Endothelial cell of umbilical vein (primary cell): ENCODE measurements around the gene EPN2. TPM values are rescaled to one million over a fixed set of nuclear protein-coding genes. Genes with fewer than 3 reads are reported as not detected.

Experiments used
- BruUV-seq: library from RNA; stranded (reverse); fragments of 400-500 nt; replicated peaks from 2 replicates; lab custom pipeline; 2021; lab: Mats Ljungman, UMichigan
- CTCF ChIA-PET: fragments of 300-600, 350-600 bp; sonication (Branson Sonifier 250); formaldehyde crosslinking; loops from one replicate; lab custom pipeline; 2021; ENCODE audit warnings: antibody characterized with exemption, inconsistent platforms; lab: Charles Lee
- POLR2A ChIA-PET: fragments of 300-600, 350-600 bp; sonication (Branson Sonifier 250); formaldehyde crosslinking; loops from one replicate; lab custom pipeline; 2021; ENCODE audit warnings: antibody characterized with exemption, inconsistent platforms; lab: Charles Lee
- DNase-seq: peaks from one replicate; pipeline ENCODE4 v3.0.0-alpha.2; 2011; ENCODE audit warnings: low read depth, low spot score
- FAIRE-seq: peaks from 2 replicates; lab custom pipeline; 2011; peaks lifted over from hg19 to GRCh38; lab: Jason Lieb, UNC
- H2AFZ ChIP-seq: 2 replicates; pipeline ENCODE4 v1.6.0; 2012; ENCODE audit warnings: low read depth, low read length, control low read depth, inconsistent platforms
- H3K27ac ChIP-seq: 2 replicates; pipeline ENCODE4 v1.5.1; 2011; ENCODE audit warnings: low read depth, mild to moderate bottlenecking, control low read depth, low read length, moderate library complexity; ENCODE audit not compliant: insufficient read depth
- H3K27me3 ChIP-seq, 2 experiments: 2 replicates each; pipeline versions ENCODE4 v1.6.0 to v1.6.1; 2011; ENCODE audit warnings: low read length in 2 of 2, mixed read lengths in 1 of 2; ENCODE audit not compliant: control insufficient read depth in 2 of 2, insufficient read depth in 2 of 2
- H3K36me3 ChIP-seq, 2 experiments: 2 replicates in 1 of 2; 3 replicates in 1 of 2; pipeline ENCODE4 v1.5.1; 2011; ENCODE audit warnings: low read length in 2 of 2, mild to moderate bottlenecking in 1 of 2, moderate library complexity in 1 of 2; ENCODE audit not compliant: control insufficient read depth in 2 of 2, insufficient read depth in 2 of 2; ENCODE audit errors: extremely low read depth in 1 of 2
- H3K4me1 ChIP-seq: 3 replicates; pipeline ENCODE4 v1.5.1; 2011; ENCODE audit warnings: mild to moderate bottlenecking, low read length; ENCODE audit not compliant: control insufficient read depth, insufficient read depth; ENCODE audit errors: extremely low read depth
- H3K4me2 ChIP-seq: 2 replicates; pipeline ENCODE4 v1.6.1; 2011; ENCODE audit warnings: low read length, control low read depth, mixed read lengths; ENCODE audit not compliant: insufficient read depth
- H3K4me3 ChIP-seq, 3 experiments: fragments of 200-600 bp in 1 of 3; sonication (generic), shearing (Covaris generic) in 1 of 3; replicated peaks in 1 of 3; 2 replicates each; pipeline ENCODE4 v1.5.1; 2011 to 2016; ENCODE audit warnings: control low read depth in 3 of 3, low read length in 3 of 3, mild to moderate bottlenecking in 2 of 3, inconsistent platforms in 1 of 3, low read depth in 1 of 3, moderate library complexity in 1 of 3; ENCODE audit not compliant: insufficient read depth in 1 of 3
- H3K79me2 ChIP-seq: 2 replicates; pipeline ENCODE4 v1.6.0; 2012; ENCODE audit warnings: low read length, inconsistent platforms; ENCODE audit not compliant: control insufficient read depth, insufficient read depth
- H3K9ac ChIP-seq: replicated peaks from 2 replicates; pipeline ENCODE3; 2011; ENCODE audit warnings: low read length, control low read depth; ENCODE audit not compliant: insufficient read depth; ENCODE audit errors: extremely low read depth
- H3K9me1 ChIP-seq: replicated peaks from 3 replicates; pipeline ENCODE4 v1.6.0; 2011; ENCODE audit warnings: mild to moderate bottlenecking, low read length; ENCODE audit not compliant: control insufficient read depth, insufficient read depth; ENCODE audit errors: extremely low read depth
- H3K9me3 ChIP-seq: replicated peaks from 2 replicates; pipeline ENCODE4 v1.5.1; 2012; ENCODE audit warnings: low read length, inconsistent platforms; ENCODE audit not compliant: control insufficient read depth, insufficient read depth
- H4K20me1 ChIP-seq: replicated peaks from 2 replicates; pipeline ENCODE3; 2011; ENCODE audit warnings: mild to moderate bottlenecking, low read length; ENCODE audit not compliant: control insufficient read depth, insufficient read depth; ENCODE audit errors: extremely low read depth
- EZH2 ChIP-seq: IDR thresholded peaks from 2 replicates; pipeline ENCODE4 v1.6.1; 2012; ENCODE audit warnings: borderline replicate concordance, low read depth, mild to moderate bottlenecking, moderate library complexity, low read length, inconsistent platforms; ENCODE audit not compliant: severe bottlenecking
- FOS ChIP-seq: IDR thresholded peaks from 2 replicates; pipeline ENCODE4 v1.6.1; 2011; ENCODE audit warnings: mild to moderate bottlenecking, low read length, moderate library complexity, borderline replicate concordance; ENCODE audit not compliant: insufficient read depth
- GATA2 ChIP-seq: IDR thresholded peaks from 2 replicates; pipeline ENCODE4 v1.7.0; 2011; ENCODE audit warnings: low read depth, mild to moderate bottlenecking, moderate library complexity, mixed read lengths, low read length; ENCODE audit not compliant: insufficient read length, insufficient read depth
- JUN ChIP-seq: IDR thresholded peaks from 2 replicates; pipeline ENCODE4 v1.6.1; 2011; ENCODE audit warnings: borderline replicate concordance, low read depth; ENCODE audit not compliant: insufficient read length, insufficient read depth
- MYC ChIP-seq: IDR thresholded peaks from one replicate; pipeline ENCODE4 v1.6.1; 2011; ENCODE audit warnings: mild to moderate bottlenecking, low read depth, low read length
- POLR2AphosphoS5 ChIP-seq: IDR thresholded peaks from 2 replicates; pipeline ENCODE4 v1.6.1; 2012; ENCODE audit warnings: low read depth, mild to moderate bottlenecking, control low read depth, low read length, moderate library complexity; ENCODE audit not compliant: insufficient read depth
- dilution Hi-C: fragments of 300-500 bp; cut with MboI; formaldehyde crosslinking; loops from one replicate; pipeline ENCODE4 v1.15.0; 2019; ENCODE audit warnings: low sequenced_read_pairs; ENCODE audit not compliant: extremely low pct_ligation_motif_present
- intact Hi-C: fragments of 100-400 bp; cut with micrococcal nuclease; formaldehyde crosslinking; loops from one replicate; pipeline ENCODE4 v1.10.0; 2022
- polyA plus RNA-seq, 4 experiments: library from polyadenylated mRNA; depleted of rRNA in 3 of 4; stranded (reverse) in 3 of 4; unstranded in 1 of 4; fragments of >200 nt; gene quantifications; 2 replicates each; pipeline versions ENCODE4 v1.2.1 to v1.2.3, GENCODE V29; 2011 to 2012; ENCODE audit warnings: missing spikeins in 1 of 4
- total RNA-seq: library from RNA; stranded (reverse); gene quantifications from 2 replicates; pipeline ENCODE4 v1.2.3, GENCODE V29; 2021
- TF ChIP-seq, protein P1 (sequence below), 2 donors: IDR thresholded peaks; 1 replicate in 1 of 2; 2 replicates in 1 of 2; pipeline ENCODE4 v1.5.1; 2011; ENCODE audit warnings: low read length in 2 of 2, mild to moderate bottlenecking in 2 of 2, moderate library complexity in 2 of 2, control low read depth in 1 of 2, inconsistent platforms in 1 of 2, low read depth in 1 of 2; ENCODE audit not compliant: insufficient read depth in 1 of 2; ENCODE audit errors: extremely low read depth in 1 of 2
- TF ChIP-seq, protein P2 (sequence below): IDR thresholded peaks from 2 replicates; pipeline ENCODE4 v1.6.1; 2011; ENCODE audit not compliant: insufficient read depth, insufficient read length

Gene EPN2
- total and polyA plus RNA-seq, 2 donors (not counting 3 experiments of a cell fraction or from before 2014, with no cell fraction given) = 40.3 to 70.5 TPM

DNA sequence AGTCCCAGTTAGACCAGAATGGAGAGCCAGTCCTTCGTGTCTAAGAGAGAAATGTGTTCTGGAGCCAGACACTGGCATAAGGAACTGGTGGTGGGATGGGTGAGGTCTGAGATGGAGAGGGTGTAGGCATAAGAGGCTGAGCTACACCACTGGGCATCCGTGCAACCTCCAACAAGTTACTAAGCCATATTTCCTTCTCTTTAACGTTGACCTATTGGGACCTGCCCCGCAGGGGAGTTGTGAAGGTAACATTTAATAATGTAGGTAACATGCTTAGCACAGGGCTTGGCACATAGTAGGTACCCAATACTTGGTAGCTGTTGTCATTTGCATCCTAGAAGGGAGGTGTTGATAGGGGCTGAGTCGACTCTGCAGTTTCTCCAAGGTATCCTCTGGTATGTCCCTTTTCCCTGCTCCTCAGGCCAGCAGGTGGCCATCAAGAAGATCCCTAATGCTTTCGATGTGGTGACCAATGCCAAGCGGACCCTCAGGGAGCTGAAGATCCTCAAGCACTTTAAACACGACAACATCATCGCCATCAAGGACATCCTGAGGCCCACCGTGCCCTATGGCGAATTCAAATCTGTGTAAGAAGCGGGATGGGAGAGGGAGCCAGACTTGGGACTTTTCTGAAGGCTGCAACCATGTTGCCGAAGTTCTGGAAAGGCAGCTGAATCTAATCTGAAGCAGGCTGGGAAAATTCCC, 142.3 kb downstream of the EPN2 start:
- Histone ChIP-seq H3K9me1 (no peaks in the 10 kb centered on the region), H4K20me1 (no peaks in the 10 kb centered on the region), H3K36me3 (peaks cover 13 to 25% of the 10 kb centered on the region in 2 experiments), H3K9ac (peak overlapping the region; percentile 54), H3K4me1 (peaks cover 7% of the 10 kb centered on the region), H3K9me3 (no peaks in the 10 kb centered on the region), H3K27ac (no peak overlapping the region), H3K79me2 (peaks cover 15% of the 10 kb centered on the region), H3K27me3 (no peaks in the 10 kb centered on the region), H3K4me2 (peak overlapping the region; percentile 49), H2AFZ (no peak overlapping the region), H3K4me3 (peak overlapping the region in 2 of 3 experiments; percentile 52 to 80)
- TF ChIP-seq, protein P1, sequence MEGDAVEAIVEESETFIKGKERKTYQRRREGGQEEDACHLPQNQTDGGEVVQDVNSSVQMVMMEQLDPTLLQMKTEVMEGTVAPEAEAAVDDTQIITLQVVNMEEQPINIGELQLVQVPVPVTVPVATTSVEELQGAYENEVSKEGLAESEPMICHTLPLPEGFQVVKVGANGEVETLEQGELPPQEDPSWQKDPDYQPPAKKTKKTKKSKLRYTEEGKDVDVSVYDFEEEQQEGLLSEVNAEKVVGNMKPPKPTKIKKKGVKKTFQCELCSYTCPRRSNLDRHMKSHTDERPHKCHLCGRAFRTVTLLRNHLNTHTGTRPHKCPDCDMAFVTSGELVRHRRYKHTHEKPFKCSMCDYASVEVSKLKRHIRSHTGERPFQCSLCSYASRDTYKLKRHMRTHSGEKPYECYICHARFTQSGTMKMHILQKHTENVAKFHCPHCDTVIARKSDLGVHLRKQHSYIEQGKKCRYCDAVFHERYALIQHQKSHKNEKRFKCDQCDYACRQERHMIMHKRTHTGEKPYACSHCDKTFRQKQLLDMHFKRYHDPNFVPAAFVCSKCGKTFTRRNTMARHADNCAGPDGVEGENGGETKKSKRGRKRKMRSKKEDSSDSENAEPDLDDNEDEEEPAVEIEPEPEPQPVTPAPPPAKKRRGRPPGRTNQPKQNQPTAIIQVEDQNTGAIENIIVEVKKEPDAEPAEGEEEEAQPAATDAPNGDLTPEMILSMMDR (IDR thresholded peaks at IDR 0.05; ENCODE audit: extremely low read depth in 1 of 2, insufficient read depth in 1 of 2, low read depth in 1 of 2, low read length in 2 of 2) = no peak
- TF ChIP-seq EZH2 (no peak), POLR2AphosphoS5 (no peak), JUN (no peak), MYC (no peak), GATA2 (no peak), FOS (no peak)
- TF ChIP-seq, protein P2, sequence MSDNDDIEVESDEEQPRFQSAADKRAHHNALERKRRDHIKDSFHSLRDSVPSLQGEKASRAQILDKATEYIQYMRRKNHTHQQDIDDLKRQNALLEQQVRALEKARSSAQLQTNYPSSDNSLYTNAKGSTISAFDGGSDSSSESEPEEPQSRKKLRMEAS = no peak
- DNase-seq (no peak), FAIRE-seq (no peak)
- dilution Hi-C loops = no loop called here
- intact Hi-C loops = loop anchor here (5.0 kb wide), 2 partner anchors 68 to 128 kb away; no protein-coding TSS in a partner anchor
- ChIA-PET CTCF (interaction anchor here (1.4 to 3.3 kb wide), 4 partner anchors 17 to 383 kb away, joined by 3 to 38 read pairs (median 10); partner anchors contain the start of gene B9D1), POLR2A (no interaction called here)
- no TSS peak for BruUV-seq
